ENCODE data around the gene AEBP2. TPM values are rescaled to one million over a fixed set of nuclear protein-coding genes. Genes with fewer than 3 reads are reported as not detected.

Gene AEBP2
- total RNA-seq, 1 experiment from 2014 or later, result 49.2 TPM

- intact Hi-C loops (cut with micrococcal nuclease), result no loop called here
- no peak overlapping the region for H3K27ac Mint-ChIP-seq (ENCODE audit: low read depth, unreplicated experiment)
- peaks cover 6% of the 10 kb centered on the region for H3K4me1 Mint-ChIP-seq (ENCODE audit: insufficient read depth, unreplicated experiment)
- no peak overlapping the region for H3K4me3 Mint-ChIP-seq (ENCODE audit: unreplicated experiment)
- CTCF ChIA-PET, result interaction anchor here (1.2 kb wide), 1 partner anchor 9 kb away, joined by 3 read pairs; no protein-coding TSS in a partner anchor
- BruUV-seq (replicated peaks), result no TSS peak
- no peaks in the 10 kb centered on the region for H3K9me3 Mint-ChIP-seq (ENCODE audit: unreplicated experiment)
- POLR2A ChIA-PET, result interaction anchor here (0.6 to 1.5 kb wide), 2 partner anchors 18 to 28 kb away, joined by 3 to 4 read pairs; no protein-coding TSS in a partner anchor
- peaks cover under 1% of the 10 kb centered on the region for H3K36me3 Mint-ChIP-seq (ENCODE audit: insufficient read depth, unreplicated experiment)
- DNase-seq (ENCODE audit: unreplicated experiment), result peak; percentile 45
- no peak for TF ChIP-seq CTCF (IDR thresholded peaks at IDR 0.05; ENCODE audit: unreplicated experiment)
- H3K27me3 Mint-ChIP-seq (ENCODE audit: insufficient read depth, unreplicated experiment), result no peaks in the 10 kb centered on the region
Measured at GRCh38 chr12:19402743-19403431, 36.4 kb upstream of the AEBP2 start.

GRCh38 chr12:19404242-19404880 is 34.9 kb upstream of the AEBP2 start:
- intact Hi-C loops (cut with micrococcal nuclease), result no loop called here
- BruUV-seq (replicated peaks), result no TSS peak
- H3K27me3 Mint-ChIP-seq (ENCODE audit: insufficient read depth, unreplicated experiment), result no peaks in the 10 kb centered on the region

GRCh38 chr12:19409376-19409775 is 29.9 kb upstream of the AEBP2 start:
- H3K4me3 Mint-ChIP-seq (ENCODE audit: unreplicated experiment), result no peak overlapping the region
- ChIA-PET CTCF (no interaction called here), POLR2A (interaction anchor here (0.6 to 1.2 kb wide), 3 partner anchors 23 to 40 kb away, joined by 3 to 4 read pairs (median 4); no protein-coding TSS in a partner anchor)
- no peak overlapping the region for H3K27ac Mint-ChIP-seq (ENCODE audit: low read depth, unreplicated experiment)
- no TSS peak for BruUV-seq (replicated peaks)
- TF ChIP-seq CTCF (IDR thresholded peaks at IDR 0.05; ENCODE audit: unreplicated experiment), result no peak
- no peaks in the 10 kb centered on the region for H3K27me3 Mint-ChIP-seq (ENCODE audit: insufficient read depth, unreplicated experiment)
- H3K36me3 Mint-ChIP-seq (ENCODE audit: insufficient read depth, unreplicated experiment), result no peaks in the 10 kb centered on the region
- H3K9me3 Mint-ChIP-seq (ENCODE audit: unreplicated experiment), result no peaks in the 10 kb centered on the region
- DNase-seq (ENCODE audit: unreplicated experiment), result no peak
- intact Hi-C loops (cut with micrococcal nuclease), result no loop called here
- H3K4me1 Mint-ChIP-seq (ENCODE audit: insufficient read depth, unreplicated experiment), result peaks cover 5% of the 10 kb centered on the region

More at GRCh38 chr12:19404242-19404880, 34.9 kb upstream of the AEBP2 start:
- ChIA-PET POLR2A (no interaction called here), CTCF (interaction anchor here (0.9 to 1.2 kb wide), 2 partner anchors 7 to 239 kb away, joined by 3 to 4 read pairs; no protein-coding TSS in a partner anchor)
- H3K27ac Mint-ChIP-seq (ENCODE audit: low read depth, unreplicated experiment), result no peak overlapping the region
- DNase-seq (ENCODE audit: unreplicated experiment), result no peak
- H3K36me3 Mint-ChIP-seq (ENCODE audit: insufficient read depth, unreplicated experiment), result no peaks in the 10 kb centered on the region
- no peaks in the 10 kb centered on the region for H3K9me3 Mint-ChIP-seq (ENCODE audit: unreplicated experiment)
- TF ChIP-seq CTCF (IDR thresholded peaks at IDR 0.05; ENCODE audit: unreplicated experiment), result no peak
- no peak overlapping the region for H3K4me3 Mint-ChIP-seq (ENCODE audit: unreplicated experiment)
- peaks cover 6% of the 10 kb centered on the region for H3K4me1 Mint-ChIP-seq (ENCODE audit: insufficient read depth, unreplicated experiment)

GRCh38 chr12:19410211-19410610 is 29.1 kb upstream of the AEBP2 start:
- H3K9me3 Mint-ChIP-seq (ENCODE audit: unreplicated experiment), result no peaks in the 10 kb centered on the region
- CTCF ChIA-PET, result no interaction called here

More at GRCh38 chr12:19410211-19410610, 29.1 kb upstream of the AEBP2 start:
- no peak overlapping the region for H3K4me3 Mint-ChIP-seq (ENCODE audit: unreplicated experiment)
- H3K27me3 Mint-ChIP-seq (ENCODE audit: insufficient read depth, unreplicated experiment), result no peaks in the 10 kb centered on the region
- BruUV-seq (replicated peaks), result no TSS peak
- no peak for DNase-seq (ENCODE audit: unreplicated experiment)
- H3K27ac Mint-ChIP-seq (ENCODE audit: low read depth, unreplicated experiment), result no peak overlapping the region
- H3K36me3 Mint-ChIP-seq (ENCODE audit: insufficient read depth, unreplicated experiment), result no peaks in the 10 kb centered on the region
- H3K4me1 Mint-ChIP-seq (ENCODE audit: insufficient read depth, unreplicated experiment), result peaks cover 5% of the 10 kb centered on the region
- intact Hi-C loops (cut with micrococcal nuclease), result no loop called here
- POLR2A ChIA-PET, result interaction anchor here (0.6 to 1.9 kb wide), 7 partner anchors 13 to 65 kb away, joined by 3 to 5 read pairs (median 4); partner anchors contain the start of gene AEBP2
- TF ChIP-seq CTCF (IDR thresholded peaks at IDR 0.05; ENCODE audit: unreplicated experiment), result no peak

All from MCF 10A (cell line).